Prostate gland (tissue), 2 donors: Measurements from ENCODE around the gene NKX1-1.

Experiments used
- CTCF ChIP-seq, 4 experiments: fragments of 200-600 bp in 2 of 4; fragments of 450-650 bp in 2 of 4; sonication (generic) in 2 of 4; IDR thresholded peaks; 1 replicate in 3 of 4; 2 replicates in 1 of 4; pipeline ENCODE4 v1.5.1; 2016 to 2019; ENCODE audit warnings: antibody characterized with exemption in 4 of 4, mild to moderate bottlenecking in 2 of 4, moderate library complexity in 2 of 4
- POLR2A ChIP-seq: fragments of 450-650 bp; IDR thresholded peaks from one replicate; pipeline ENCODE4 v1.6.1; 2016; ENCODE audit warnings: antibody characterized with exemption, mild to moderate bottlenecking

GRCh38 chr4:1369479-1370079 is 36.7 kb downstream of the NKX1-1 start:
- no peak for TF ChIP-seq CTCF (IDR thresholded peaks at IDR 0.05)
- TF ChIP-seq POLR2A, result no peak
